MM.1S (cell line): Measurements from ENCODE around the gene CXADR.

Source experiments
- DNase-seq: peaks from one replicate; pipeline ENCODE4 v3.0.0-alpha.2; 2015
- H2AFZ ChIP-seq: fragments of 300-600 bp; sonication (generic); 2 replicates; pipeline ENCODE4 v1.6.0; 2016; ENCODE audit warnings: antibody characterized with exemption, low read length
- H3F3A ChIP-seq: fragments of 300-600 bp; sonication (generic); 2 replicates; pipeline ENCODE4 v1.6.1; 2016; ENCODE audit warnings: mild to moderate bottlenecking, antibody characterized with exemption, low read length, moderate library complexity, mixed read lengths; ENCODE audit not compliant: insufficient read depth
- H3K27ac ChIP-seq: fragments of 300-600 bp; sonication (generic); 2 replicates; pipeline ENCODE4 v1.5.1; 2016; ENCODE audit warnings: mild to moderate bottlenecking, low read length
- H3K27me3 ChIP-seq: fragments of 300-600 bp; sonication (generic); replicated peaks from 2 replicates; pipeline ENCODE4 v1.6.0; 2016; ENCODE audit warnings: low read length; ENCODE audit not compliant: insufficient read depth
- H3K36me3 ChIP-seq: fragments of 300-600 bp; sonication (generic); replicated peaks from 2 replicates; pipeline ENCODE4 v1.6.1; 2016; ENCODE audit warnings: mild to moderate bottlenecking, low read length, mixed read lengths; ENCODE audit not compliant: insufficient read depth
- H3K4me1 ChIP-seq: fragments of 300-600 bp; sonication (generic); 2 replicates; pipeline ENCODE4 v1.6.1; 2016; ENCODE audit warnings: low read length, mixed read lengths
- H3K4me2 ChIP-seq: fragments of 300-600 bp; sonication (generic); 2 replicates; pipeline ENCODE4 v1.6.0; 2016; ENCODE audit warnings: low read depth, low read length
- H3K4me3 ChIP-seq: fragments of 300-600 bp; sonication (generic); 2 replicates; pipeline ENCODE4 v1.5.1; 2016; ENCODE audit warnings: low read length, mixed read lengths
- H3K79me2 ChIP-seq: fragments of 300-600 bp; sonication (generic); 2 replicates; pipeline ENCODE4 v1.6.1; 2016; ENCODE audit warnings: mixed run types, low read length, mixed read lengths
- H3K9ac ChIP-seq: fragments of 300-600 bp; sonication (generic); 2 replicates; pipeline ENCODE4 v1.6.1; 2016; ENCODE audit warnings: low read length, mixed read lengths
- H3K9me2 ChIP-seq: fragments of 300-600 bp; sonication (generic); replicated peaks from 2 replicates; pipeline ENCODE4 v1.6.1; 2016; ENCODE audit warnings: mild to moderate bottlenecking, low read length, mixed read lengths; ENCODE audit not compliant: insufficient read depth
- H3K9me3 ChIP-seq: fragments of 300-600 bp; sonication (generic); replicated peaks from 2 replicates; pipeline ENCODE4 v1.6.1; 2016; ENCODE audit warnings: mild to moderate bottlenecking, low read length, mixed read lengths; ENCODE audit not compliant: insufficient read depth
- H4K20me1 ChIP-seq: fragments of 300-600 bp; sonication (generic); 2 replicates; pipeline ENCODE4 v1.6.1; 2016; ENCODE audit warnings: mild to moderate bottlenecking, low read length, moderate library complexity, mixed read lengths; ENCODE audit not compliant: insufficient read depth
- EZH2 ChIP-seq: fragments of 300-600 bp; sonication (generic); optimal IDR thresholded peaks from 2 replicates; pipeline ENCODE3; 2017; ENCODE audit warnings: low read depth, mild to moderate bottlenecking, antibody characterized with exemption, low read length, mixed read lengths
- EZH2phosphoT487 ChIP-seq: fragments of 300-600 bp; sonication (generic); IDR thresholded peaks from 2 replicates; pipeline ENCODE4 v1.6.1; 2018; ENCODE audit warnings: antibody characterized with exemption, low read length
- TF ChIP-seq, protein P1 (sequence below): fragments of 300-600 bp; sonication (generic); IDR thresholded peaks from 2 replicates; pipeline ENCODE4 v1.5.1; 2016; ENCODE audit warnings: antibody characterized with exemption, low read length, mixed read lengths

CXADR gene

DNA sequence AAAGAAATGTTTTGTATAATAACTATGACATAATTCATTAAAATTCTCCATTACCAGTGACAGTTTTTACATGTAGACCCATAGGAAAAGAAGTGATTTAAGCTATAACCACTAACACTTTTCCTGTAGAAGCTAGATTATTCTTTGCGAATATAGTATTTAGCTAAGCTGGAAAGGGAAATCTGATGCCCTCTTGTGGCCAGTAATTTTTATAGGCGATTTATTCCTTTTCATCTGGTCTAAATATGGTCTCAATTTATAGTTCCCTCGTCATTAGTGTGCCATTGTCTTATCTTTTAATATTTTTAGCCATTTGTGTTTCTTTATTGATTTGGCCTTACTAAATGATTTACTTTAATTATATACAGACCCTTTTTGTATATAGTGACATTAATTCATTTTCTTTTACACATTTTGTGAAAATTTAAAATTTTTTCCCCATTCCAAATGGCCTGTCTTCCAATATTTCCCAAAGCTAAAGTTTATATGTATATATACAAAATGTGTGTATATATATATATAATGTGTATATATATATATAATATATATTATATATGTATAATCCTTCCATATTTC lies 73.1 kb downstream of the CXADR start:
- no peaks in the 10 kb centered on the region for H4K20me1 ChIP-seq
- no peaks in the 10 kb centered on the region for H3K79me2 ChIP-seq
- DNase-seq = peak; percentile 62
- no peak overlapping the region for H3K27ac ChIP-seq
- no peaks in the 10 kb centered on the region for H3F3A ChIP-seq
- no peak overlapping the region for H2AFZ ChIP-seq
- no peaks in the 10 kb centered on the region for H3K9me3 ChIP-seq
- H3K9ac ChIP-seq = no peak overlapping the region
- no peak overlapping the region for H3K4me3 ChIP-seq
- no peaks in the 10 kb centered on the region for H3K27me3 ChIP-seq
- no peaks in the 10 kb centered on the region for H3K4me1 ChIP-seq
- H3K9me2 ChIP-seq = no peaks in the 10 kb centered on the region
- TF ChIP-seq, protein P1, sequence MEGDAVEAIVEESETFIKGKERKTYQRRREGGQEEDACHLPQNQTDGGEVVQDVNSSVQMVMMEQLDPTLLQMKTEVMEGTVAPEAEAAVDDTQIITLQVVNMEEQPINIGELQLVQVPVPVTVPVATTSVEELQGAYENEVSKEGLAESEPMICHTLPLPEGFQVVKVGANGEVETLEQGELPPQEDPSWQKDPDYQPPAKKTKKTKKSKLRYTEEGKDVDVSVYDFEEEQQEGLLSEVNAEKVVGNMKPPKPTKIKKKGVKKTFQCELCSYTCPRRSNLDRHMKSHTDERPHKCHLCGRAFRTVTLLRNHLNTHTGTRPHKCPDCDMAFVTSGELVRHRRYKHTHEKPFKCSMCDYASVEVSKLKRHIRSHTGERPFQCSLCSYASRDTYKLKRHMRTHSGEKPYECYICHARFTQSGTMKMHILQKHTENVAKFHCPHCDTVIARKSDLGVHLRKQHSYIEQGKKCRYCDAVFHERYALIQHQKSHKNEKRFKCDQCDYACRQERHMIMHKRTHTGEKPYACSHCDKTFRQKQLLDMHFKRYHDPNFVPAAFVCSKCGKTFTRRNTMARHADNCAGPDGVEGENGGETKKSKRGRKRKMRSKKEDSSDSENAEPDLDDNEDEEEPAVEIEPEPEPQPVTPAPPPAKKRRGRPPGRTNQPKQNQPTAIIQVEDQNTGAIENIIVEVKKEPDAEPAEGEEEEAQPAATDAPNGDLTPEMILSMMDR = peak; percentile 61
- TF ChIP-seq EZH2 = no peak
- no peak overlapping the region for H3K4me2 ChIP-seq
- H3K36me3 ChIP-seq = no peaks in the 10 kb centered on the region

DNA sequence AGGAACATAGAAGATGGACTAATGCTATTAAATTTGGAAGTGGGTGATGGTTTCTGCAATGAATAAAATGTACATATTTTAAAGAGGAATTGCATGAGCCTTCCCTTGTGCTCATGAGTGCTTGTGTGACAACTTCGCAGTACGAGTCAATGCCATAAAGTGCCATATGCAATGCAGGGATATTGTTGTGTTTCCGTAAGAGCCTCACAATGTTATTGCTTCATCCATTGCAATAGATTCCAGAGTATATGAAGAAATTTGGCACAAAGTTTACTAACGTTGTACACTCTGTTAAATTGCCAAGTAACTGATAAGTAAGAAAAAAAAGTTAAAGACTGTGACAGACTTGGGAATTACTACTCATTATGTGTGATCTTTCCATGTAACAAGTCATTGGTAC lies 77.6 kb downstream of the CXADR start:
- Histone ChIP-seq H3K79me2 (0 out of 2 replicates have a peak, but pooled peaks cover under 1% of the 10 kb centered on the region), H3K4me1 (no peaks in the 10 kb centered on the region), H3K9me3 (no peaks in the 10 kb centered on the region), H2AFZ (no peak overlapping the region), H4K20me1 (no peaks in the 10 kb centered on the region), H3K36me3 (peaks cover 3% of the 10 kb centered on the region; the same call in 1 of the 2 replicates), H3K27me3 (no peaks in the 10 kb centered on the region), H3K9ac (no peak overlapping the region), H3K4me2 (no peak overlapping the region), H3K9me2 (no peaks in the 10 kb centered on the region), H3K4me3 (no peak overlapping the region), H3F3A (peaks cover 7% of the 10 kb centered on the region; the same call in 1 of the 2 replicates), H3K27ac (no peak overlapping the region)
- TF ChIP-seq, protein P1 = no peak
- TF ChIP-seq EZH2phosphoT487 = no peak
- TF ChIP-seq EZH2 = no peak
- no peak for DNase-seq

DNA sequence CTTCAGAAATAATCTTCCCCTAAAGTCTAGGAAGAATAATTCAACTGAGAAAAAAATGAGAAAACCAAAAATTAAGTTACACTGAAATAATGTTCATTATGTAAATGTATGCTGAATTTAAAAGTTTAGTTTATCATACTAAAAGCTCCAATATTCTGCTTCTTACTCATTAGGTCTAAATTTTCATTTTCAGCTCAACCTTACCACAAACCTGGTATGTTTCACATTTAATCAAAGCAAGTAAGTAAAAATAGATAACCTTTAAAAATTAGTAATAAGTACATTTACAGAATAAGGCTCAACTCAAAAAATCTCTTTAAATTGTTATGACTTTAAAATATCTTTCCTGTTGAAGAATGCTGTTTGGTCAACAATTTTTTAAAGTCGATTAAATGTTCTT lies 84.8 kb downstream of the CXADR start:
- peaks cover 45% of the 10 kb centered on the region for H3K79me2 ChIP-seq
- H3K9me3 ChIP-seq = no peaks in the 10 kb centered on the region
- no peaks in the 10 kb centered on the region for H3K9me2 ChIP-seq
- H3K27ac ChIP-seq = no peak overlapping the region
- no peak for DNase-seq
- TF ChIP-seq, protein P1 = no peak
- no peak for TF ChIP-seq EZH2
- no peak for TF ChIP-seq EZH2phosphoT487
- no peak overlapping the region for H3K9ac ChIP-seq
- no peak overlapping the region for H3K4me2 ChIP-seq
- H2AFZ ChIP-seq = no peak overlapping the region
- H3F3A ChIP-seq = no peaks in the 10 kb centered on the region; the same call in 1 of the 2 replicates
- H3K27me3 ChIP-seq = no peaks in the 10 kb centered on the region
- 0 out of 2 replicates have a peak, but pooled peaks cover 3% of the 10 kb centered on the region for H3K4me1 ChIP-seq
- H3K4me3 ChIP-seq = no peak overlapping the region
- peaks cover 13% of the 10 kb centered on the region; the same call in 1 of the 2 replicates for H3K36me3 ChIP-seq
- no peaks in the 10 kb centered on the region for H4K20me1 ChIP-seq
